ENCODE data around the gene NUCB1. TPM values are rescaled to one million over a fixed set of nuclear protein-coding genes. Genes with fewer than 3 reads are reported as not detected.
A peak's percentile ranks its signal among the peaks of the same experiment; 100 is the strongest.

NUCB1 gene
- polyA plus RNA-seq, 3 donors, result 80.9 to 178 (median 108) TPM

DNA sequence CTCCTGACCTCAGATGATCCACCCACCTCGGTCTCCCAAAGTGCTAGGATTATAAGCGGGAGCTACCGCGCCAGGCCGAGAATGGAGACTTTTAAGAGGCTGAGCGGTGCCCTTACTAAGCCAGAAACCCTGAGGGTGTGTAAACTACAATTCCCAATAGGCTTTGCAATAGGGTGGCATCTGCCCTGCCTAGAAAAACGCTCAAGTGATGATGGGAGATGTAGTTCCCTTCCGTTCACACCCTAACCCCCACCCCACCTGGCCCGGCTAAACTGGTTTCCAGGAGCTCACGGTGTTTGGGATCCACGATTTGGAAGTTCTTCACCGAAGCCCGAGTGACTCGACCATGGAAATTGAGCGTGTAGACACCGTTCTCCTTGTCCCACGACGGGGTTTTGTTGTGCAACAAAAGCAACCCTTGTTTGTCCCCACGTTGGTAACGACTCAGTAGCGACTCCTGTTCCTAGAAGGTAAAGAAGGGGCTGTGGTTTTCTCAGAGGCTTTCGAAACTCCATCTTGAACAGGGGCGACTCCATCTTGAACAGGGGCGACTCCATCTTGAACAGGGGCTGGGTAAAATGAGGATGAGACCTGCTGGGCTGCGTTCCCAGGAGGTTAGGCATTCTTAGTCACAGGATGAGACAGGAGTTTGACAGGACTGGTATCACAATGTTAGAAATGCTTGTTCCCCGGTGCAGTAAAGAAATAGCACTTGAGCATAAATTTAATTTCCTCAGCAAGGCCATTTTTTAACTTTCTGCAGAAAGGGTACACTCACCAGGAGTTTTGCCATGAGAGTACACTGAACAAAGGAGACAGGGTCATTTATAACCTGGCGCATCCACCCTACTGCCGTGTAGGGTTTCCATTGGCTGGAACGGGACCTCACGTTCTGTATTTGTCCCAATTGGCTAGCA lies 18.1 kb upstream of the NUCB1 start:
- peaks cover 6 to 7% of the 10 kb centered on the region in 2 donors for H3K9me3 ChIP-seq (replicated peaks in 1 of 2; ENCODE audit: control insufficient read depth in 1 of 2, insufficient read depth in 1 of 2, low read length in 2 of 2)
- H3K79me2 ChIP-seq (ENCODE audit: insufficient read depth, low read length), result no peaks in the 10 kb centered on the region
- TF ChIP-seq, protein P1, sequence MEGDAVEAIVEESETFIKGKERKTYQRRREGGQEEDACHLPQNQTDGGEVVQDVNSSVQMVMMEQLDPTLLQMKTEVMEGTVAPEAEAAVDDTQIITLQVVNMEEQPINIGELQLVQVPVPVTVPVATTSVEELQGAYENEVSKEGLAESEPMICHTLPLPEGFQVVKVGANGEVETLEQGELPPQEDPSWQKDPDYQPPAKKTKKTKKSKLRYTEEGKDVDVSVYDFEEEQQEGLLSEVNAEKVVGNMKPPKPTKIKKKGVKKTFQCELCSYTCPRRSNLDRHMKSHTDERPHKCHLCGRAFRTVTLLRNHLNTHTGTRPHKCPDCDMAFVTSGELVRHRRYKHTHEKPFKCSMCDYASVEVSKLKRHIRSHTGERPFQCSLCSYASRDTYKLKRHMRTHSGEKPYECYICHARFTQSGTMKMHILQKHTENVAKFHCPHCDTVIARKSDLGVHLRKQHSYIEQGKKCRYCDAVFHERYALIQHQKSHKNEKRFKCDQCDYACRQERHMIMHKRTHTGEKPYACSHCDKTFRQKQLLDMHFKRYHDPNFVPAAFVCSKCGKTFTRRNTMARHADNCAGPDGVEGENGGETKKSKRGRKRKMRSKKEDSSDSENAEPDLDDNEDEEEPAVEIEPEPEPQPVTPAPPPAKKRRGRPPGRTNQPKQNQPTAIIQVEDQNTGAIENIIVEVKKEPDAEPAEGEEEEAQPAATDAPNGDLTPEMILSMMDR (IDR thresholded peaks at IDR 0.05), result no peak
- no peak overlapping the region for H3K4me2 ChIP-seq (replicated peaks; ENCODE audit: extremely low read depth, low read length, poor library complexity, severe bottlenecking)
- H3K4me3 Mint-ChIP-seq, result no peak overlapping the region
- H3K4me1 ChIP-seq (ENCODE audit: control insufficient read depth in 1 of 2, insufficient read depth in 2 of 2, low read length in 2 of 2), result peaks cover 10 to 28% of the 10 kb centered on the region in 2 donors
- H3K27me3 ChIP-seq (ENCODE audit: control insufficient read depth in 2 of 2, insufficient read depth in 2 of 2, low read length in 2 of 2), result no peaks in the 10 kb centered on the region
- peaks cover 19% of the 10 kb centered on the region for H3K4me1 Mint-ChIP-seq
- 57% methylated on average over 18 of the region's 30 CpGs for WGBS (ENCODE audit: insufficient coverage)
- H3K4me3 ChIP-seq (replicated peaks in 1 of 3; ENCODE audit: low read depth in 2 of 3, low read length in 3 of 3), result no peak overlapping the region
- peaks cover 14 to 24% of the 10 kb centered on the region in 2 donors for H3K36me3 Mint-ChIP-seq
- peak in 2 of 3 donors; percentile 29 to 58 for DNase-seq
- peaks cover 1 to 7% (median 3%) of the 10 kb centered on the region in 3 donors for H3K27me3 Mint-ChIP-seq (ENCODE audit: low read depth in 3 of 3)
- peaks cover 11 to 26% (median 14%) of the 10 kb centered on the region in 7 donors for H3K9me3 Mint-ChIP-seq
- intact Hi-C loops (cut with micrococcal nuclease), result no loop called here
- H2AFZ ChIP-seq (ENCODE audit: insufficient read depth, low read depth, low read length, poor library complexity, severe bottlenecking), result no peak overlapping the region
- peaks cover 38% of the 10 kb centered on the region for H4K20me1 ChIP-seq (ENCODE audit: insufficient read depth, low read length)
- peaks cover 2 to 16% of the 10 kb centered on the region in 2 donors for H3K36me3 ChIP-seq (replicated peaks in 1 of 2; ENCODE audit: control insufficient read depth in 1 of 2, insufficient read depth in 2 of 2, low read length in 2 of 2)
- H3K27ac Mint-ChIP-seq, result peak overlapping the region in 5 of 7 donors; percentile 26 to 84 (median 62)
- H3K9ac ChIP-seq (ENCODE audit: insufficient read depth, low read length, poor library complexity, severe bottlenecking), result no peak overlapping the region
- H3K27ac ChIP-seq (ENCODE audit: low read depth in 1 of 2, low read length in 2 of 2), result no peak overlapping the region

DNA sequence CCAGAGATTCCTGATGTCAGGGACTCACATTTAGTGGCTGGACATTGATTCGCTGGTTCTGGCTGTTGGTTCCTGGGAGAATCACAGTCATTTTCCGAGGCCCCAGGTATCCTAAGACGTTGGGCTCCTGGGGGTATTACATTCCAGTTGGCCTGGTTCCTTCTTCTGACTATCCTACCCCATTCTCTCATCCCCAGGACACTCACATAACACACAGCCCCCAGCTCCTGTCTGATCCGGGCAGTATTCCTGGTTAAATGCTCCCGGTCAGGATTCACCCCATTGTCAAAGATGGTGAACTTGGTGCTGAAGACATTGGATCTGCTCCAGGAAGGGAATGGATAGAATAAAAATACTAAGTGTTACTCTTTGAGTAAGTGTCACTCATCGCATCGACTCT lies 16.4 kb upstream of the NUCB1 start:
- peaks cover under 1 to 7% of the 10 kb centered on the region in 2 donors for H3K36me3 Mint-ChIP-seq
- peaks cover 9% of the 10 kb centered on the region for H3K4me1 Mint-ChIP-seq
- Histone ChIP-seq H3K79me2 (ENCODE audit: insufficient read depth, low read length) (no peaks in the 10 kb centered on the region), H3K9me3 (replicated peaks in 1 of 2; ENCODE audit: control insufficient read depth in 1 of 2, insufficient read depth in 1 of 2, low read length in 2 of 2) (peaks cover 6 to 7% of the 10 kb centered on the region in 2 donors), H3K9ac (ENCODE audit: insufficient read depth, low read length, poor library complexity, severe bottlenecking) (no peak overlapping the region), H3K4me1 (ENCODE audit: control insufficient read depth in 1 of 2, insufficient read depth in 2 of 2, low read length in 2 of 2) (peaks cover 3 to 17% of the 10 kb centered on the region in 2 donors), H2AFZ (ENCODE audit: insufficient read depth, low read depth, low read length, poor library complexity, severe bottlenecking) (no peak overlapping the region), H3K27ac (ENCODE audit: low read depth in 1 of 2, low read length in 2 of 2) (no peak overlapping the region), H3K4me2 (replicated peaks; ENCODE audit: extremely low read depth, low read length, poor library complexity, severe bottlenecking) (no peak overlapping the region), H3K36me3 (replicated peaks in 1 of 2; ENCODE audit: control insufficient read depth in 1 of 2, insufficient read depth in 2 of 2, low read length in 2 of 2) (peaks cover 0 to 1% of the 10 kb centered on the region in 2 donors), H3K27me3 (ENCODE audit: control insufficient read depth in 2 of 2, insufficient read depth in 2 of 2, low read length in 2 of 2) (no peaks in the 10 kb centered on the region), H3K4me3 (replicated peaks in 1 of 3; ENCODE audit: low read depth in 2 of 3, low read length in 3 of 3) (no peak overlapping the region), H4K20me1 (ENCODE audit: insufficient read depth, low read length) (peaks cover 20% of the 10 kb centered on the region)
- no peak overlapping the region for H3K4me3 Mint-ChIP-seq
- peak in 1 of 3 donors; percentile 46 for DNase-seq
- H3K27me3 Mint-ChIP-seq (ENCODE audit: low read depth in 3 of 3), result peaks cover 1 to 7% (median 3%) of the 10 kb centered on the region in 3 donors
- peak overlapping the region in 1 of 7 donors; percentile 25 for H3K27ac Mint-ChIP-seq
- intact Hi-C loops (cut with micrococcal nuclease), result no loop called here
- 100% methylated on average over 2 of the region's 7 CpGs for WGBS (ENCODE audit: insufficient coverage)
- TF ChIP-seq, protein P1 (IDR thresholded peaks at IDR 0.05), result no peak
- peaks cover 11 to 26% (median 14%) of the 10 kb centered on the region in 7 donors for H3K9me3 Mint-ChIP-seq
